HG02642 (cell line): Measurements from ENCODE around the gene POMC.
"Not testable (repeated sequence)": the region's sequence is repeated elsewhere in the genome, so short reads cannot be mapped to it uniquely, and the experiment has no call there.

Experiments used
- ATAC-seq: cut with Tn5 transposase; IDR thresholded peaks from one replicate; pipeline ENCODE4 v1.9.1; 2021; ENCODE audit warnings: mild to moderate bottlenecking; ENCODE audit not compliant: unreplicated experiment, poor library complexity

Gene POMC

DNA sequence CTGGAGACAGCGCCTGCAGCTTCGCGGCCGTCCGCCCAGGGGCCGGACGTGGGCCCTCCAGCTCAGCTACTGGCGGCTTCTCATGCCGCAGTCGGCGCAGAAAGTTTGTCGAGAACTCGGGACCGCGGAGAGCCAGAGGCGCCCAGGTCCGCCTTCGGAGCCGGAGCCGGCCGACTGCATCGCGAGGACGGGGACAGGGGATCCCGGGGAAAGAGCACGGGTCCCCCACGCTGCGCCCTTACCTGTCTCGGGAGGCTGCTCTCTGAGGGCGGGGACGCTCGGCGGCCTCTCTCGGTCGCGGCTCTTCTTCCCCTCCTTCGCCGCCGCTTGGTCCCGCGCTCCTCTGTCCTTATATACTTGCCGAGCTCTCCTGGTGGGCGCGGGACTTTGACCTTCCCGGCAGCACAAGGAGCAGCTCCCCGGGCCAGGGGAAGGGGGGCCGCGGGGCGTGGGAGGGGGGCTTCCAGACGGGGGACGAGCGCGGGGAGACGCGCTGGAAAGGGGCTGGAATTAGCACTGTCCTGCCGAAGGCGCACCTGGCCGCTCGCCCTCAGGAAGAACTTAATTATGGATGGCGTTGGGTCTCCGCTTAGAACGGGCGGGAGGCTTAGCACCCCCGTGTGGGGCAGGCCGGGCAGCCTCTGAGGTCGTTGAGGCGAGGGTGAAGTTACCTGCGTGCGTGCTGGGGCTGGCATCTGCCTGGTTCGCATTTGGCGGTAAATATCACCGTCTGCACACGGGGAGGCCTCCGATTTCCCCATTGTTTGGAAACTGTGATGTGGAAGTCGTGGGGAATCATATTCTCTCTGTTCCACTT is at the start of gene POMC:
TSS of gene POMC (minus strand) at position 325 of the 817 bp plus-strand sequence. CDS start 3,808 bp downstream, outside the sequence.
- ATAC-seq: peak; percentile 53

DNA sequence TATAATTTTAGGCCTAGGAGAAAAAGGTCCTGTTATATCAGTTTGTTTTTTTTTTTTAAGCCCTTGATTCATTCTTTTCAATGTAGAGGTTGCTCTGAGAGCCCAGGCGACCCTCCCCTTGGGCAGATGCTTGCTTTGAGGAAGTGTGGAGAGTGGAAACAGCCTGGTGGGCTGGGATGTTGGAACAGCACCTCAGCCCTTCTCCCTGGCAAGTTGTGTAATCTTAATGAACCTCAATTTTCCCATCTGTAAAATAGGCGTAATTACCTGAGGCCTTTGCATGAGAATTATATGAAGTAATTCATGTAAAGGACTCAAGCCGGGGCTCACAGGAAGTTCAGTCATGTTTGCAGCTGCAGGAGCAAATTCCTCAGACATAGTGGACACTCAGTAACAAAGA is 49.7 kb upstream of the POMC start:
- no peak for ATAC-seq

DNA sequence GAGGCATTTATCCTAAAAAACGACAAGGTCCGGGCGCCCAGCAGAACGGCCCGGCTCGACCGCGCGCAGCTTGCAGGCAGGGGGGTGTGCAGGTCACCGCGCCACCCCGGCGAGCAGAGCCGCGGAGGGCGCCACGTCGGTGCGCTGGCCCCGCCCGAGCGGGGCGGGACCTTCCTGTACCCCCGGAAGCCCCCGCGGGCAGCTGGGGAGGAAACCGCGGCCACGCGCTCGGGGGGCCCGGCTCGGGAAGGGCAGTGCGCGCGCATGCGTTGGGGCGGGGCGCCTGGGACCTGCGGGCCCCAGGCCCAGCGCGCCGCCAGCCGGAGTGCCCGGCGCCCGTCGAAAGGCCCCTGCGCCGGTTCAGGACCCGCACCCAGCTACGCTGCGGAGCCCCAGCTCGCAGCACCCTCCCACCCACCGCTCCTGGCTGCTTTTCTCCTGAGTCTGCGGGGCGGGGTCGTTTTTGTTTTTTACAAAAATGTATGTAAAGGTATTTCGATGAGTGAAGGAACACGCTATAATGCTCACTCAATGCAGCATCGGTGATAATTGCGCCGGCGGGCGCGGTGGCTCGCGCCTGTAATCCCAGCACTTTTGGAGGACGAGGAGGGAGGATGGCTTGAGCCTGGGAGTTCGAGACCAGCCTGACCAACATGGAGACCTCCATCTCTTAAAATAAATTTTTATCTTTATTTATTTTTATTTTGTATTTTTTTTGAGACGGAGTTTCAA is 47.7 kb upstream of the POMC start:
- ATAC-seq: peak; percentile 81

DNA sequence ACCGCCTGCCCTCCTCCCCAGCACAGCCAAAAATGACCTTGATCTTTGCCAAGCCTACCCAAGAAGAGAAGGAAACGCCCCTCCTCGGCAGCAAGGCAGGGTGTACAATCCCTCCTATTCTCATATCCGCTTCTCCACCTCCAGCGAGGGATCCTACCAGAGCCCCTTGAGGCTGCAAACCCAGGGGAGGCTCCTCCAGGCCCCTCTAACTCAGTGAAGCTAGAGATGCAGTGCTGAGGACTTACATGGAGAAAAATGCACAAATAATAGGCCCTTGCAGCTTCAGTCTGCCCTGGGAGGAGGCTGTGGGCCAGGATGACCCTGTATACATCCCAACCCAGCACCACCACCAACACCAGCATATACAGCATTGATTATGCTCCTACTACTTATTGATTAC is 46.9 kb upstream of the POMC start:
- ATAC-seq: no peak

DNA sequence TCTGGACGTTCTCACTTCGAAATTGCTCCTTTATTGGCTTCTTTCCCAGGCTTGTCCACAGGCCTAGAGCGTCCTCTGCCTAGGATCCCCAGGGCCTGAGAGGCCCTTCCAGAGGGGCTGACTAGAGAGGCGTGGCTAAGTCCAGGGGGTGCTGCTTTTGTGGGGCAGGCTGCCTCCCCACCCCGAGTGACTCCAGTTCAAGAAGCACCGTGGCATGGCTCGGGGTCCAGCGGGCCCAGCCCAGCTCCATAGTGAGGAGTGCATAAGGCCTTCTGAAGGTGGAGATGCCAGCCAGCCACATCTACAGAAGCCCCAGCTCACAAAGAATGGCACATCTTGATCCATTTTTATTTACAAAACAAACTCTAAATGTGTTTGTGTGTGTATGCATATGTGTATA is 44.8 kb upstream of the POMC start:
- ATAC-seq: no peak

DNA sequence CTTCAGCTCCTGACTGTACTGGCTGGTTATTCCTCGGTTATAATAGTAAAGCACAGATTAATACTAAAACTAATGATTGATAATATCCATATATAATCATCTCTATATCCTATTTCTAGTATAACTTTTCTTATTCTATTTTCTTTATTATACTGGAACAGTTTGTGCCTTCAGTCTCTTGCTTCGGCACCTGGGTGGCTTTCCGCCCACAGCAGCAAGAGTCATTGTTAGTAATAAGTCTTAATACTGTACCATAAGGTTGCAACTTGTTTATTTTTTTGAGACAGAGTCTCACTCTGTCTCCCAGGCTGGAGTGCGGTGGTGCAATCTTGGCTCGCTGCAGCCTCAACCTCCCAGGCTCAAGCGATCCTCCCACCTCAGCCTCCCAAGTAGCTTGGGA is 42.5 kb upstream of the POMC start:
- not testable (repeated sequence) for ATAC-seq

DNA sequence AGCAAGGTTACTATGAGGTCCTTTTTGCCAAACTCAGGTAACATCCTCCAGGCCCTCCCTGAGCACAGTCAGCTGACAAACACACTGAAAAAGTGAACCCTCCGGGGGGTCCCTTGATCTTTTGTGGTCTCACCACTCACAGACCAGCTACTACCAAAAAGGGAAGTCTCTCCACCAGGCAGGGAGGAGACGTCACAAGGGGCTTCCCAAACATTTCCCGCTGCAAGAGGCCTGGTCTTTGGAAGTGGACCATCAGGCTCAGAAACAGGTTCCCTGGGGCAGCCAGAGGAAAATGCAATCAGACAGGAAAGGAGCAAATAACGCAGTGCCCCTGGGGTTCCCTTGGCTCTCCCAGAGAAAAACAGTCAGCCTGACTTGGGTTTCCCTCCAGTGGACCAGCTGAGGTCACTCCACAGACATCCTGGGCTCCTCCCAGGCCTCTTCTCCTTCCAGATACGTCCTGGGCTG is 38.7 kb upstream of the POMC start:
- ATAC-seq: no peak

DNA sequence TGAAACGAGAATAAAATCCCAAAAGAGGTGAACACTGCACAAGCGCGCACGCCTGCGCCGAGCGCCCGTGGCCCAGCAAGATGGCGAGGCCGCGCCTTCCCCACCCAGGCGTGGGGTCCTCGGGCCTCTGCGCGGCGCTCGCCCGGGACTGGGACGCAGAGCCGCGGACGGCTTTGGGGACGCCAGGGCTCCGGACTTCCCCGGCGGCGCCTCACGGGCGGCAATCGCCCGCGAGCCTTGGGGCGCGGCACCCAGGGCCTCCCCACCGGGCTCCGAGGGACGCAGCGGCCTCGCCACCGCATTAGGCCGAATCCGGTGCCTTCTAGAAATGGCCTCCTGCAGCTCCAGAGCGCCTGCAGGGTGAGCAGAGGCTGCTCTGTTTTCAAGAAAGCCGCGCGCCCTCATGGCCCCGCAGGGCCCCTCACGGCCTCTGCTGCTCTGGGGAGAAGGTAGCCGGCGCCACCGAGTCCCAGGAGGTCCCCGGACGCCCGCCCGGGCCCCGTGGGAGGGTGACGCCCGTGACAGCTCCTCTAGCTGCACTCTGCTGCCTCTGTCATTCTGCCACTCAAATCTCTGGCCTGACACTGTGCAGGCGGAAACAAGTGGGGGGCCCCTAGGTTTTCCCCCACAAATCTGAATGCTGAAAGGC is 35.9 kb upstream of the POMC start:
- ATAC-seq: peak; percentile 62

DNA sequence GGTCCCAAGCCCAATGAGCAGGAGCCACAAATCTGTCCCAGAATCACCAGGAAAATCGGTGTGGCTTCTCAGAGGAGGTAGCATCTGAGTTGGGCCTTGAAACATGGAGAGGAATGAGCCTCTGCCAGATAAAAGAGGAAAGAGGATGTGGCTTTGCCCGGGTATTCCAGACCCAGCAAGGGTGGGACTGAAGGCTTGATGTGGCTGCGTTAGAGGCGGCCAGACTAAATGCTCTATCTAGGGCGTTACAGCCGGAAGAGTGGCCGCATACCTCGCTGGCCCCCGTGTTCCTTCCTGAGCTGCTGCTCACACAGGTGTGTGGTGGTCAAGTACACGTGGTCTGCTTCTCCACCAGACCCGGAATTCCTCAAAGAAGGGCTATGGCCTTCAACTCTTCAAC is 33.9 kb upstream of the POMC start:
- ATAC-seq: no peak

DNA sequence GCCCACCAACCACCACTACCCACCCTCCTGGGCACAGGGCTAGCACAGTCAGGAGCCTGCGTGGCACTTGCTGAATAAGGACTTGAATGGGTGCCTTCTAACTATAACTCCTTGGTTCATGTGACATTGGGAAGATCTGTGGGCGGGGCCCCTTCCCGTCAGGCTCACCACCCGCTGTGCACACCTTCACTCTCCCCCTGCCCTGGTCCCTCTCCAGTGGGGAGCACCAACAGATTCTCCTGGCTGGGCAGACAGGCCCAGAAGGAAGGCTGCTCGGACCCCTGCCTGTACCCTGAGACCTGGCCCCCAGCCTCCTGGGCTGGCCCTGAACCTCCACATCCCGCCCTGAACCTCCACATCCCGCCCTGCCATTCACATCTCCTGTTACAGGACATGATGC is 33.4 kb upstream of the POMC start:
- ATAC-seq: no peak

DNA sequence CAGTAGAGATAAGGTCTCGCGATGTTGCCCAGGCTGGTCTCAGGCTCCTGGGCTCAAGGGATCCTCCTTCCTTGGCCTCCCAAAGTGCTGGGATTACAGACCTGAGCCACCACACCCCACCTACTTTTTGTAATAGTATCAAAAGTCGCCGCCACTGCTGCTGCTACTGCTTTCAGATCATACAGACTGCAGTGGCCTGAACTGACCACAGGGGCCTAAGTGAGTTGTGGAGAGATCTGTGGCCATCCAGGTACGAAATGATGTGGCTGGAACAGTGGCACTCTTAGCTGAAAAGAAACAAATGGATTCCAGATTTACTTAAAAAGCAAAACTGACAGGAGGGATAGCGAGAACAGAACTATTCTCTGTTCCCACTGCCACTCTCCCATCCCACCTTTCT is 32.9 kb upstream of the POMC start:
- ATAC-seq: no peak

DNA sequence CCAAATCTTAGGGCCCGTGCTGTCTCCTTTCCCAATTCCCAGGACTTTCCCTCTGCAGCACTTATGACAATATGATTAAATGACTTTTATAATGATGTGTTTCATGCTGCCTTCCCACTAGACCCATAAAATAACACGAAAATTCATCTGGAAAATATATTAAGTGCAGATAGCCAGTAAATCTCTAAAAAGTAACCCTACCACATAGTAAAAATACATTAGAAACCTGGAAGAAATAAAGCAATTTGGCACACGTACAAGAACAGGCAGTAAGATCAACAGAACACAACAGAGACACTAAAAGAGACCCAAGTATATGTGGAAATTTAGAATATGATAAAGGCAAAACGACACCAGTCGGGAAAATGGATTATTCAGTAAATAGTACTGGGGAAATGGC is 30.2 kb upstream of the POMC start:
- ATAC-seq: no peak

DNA sequence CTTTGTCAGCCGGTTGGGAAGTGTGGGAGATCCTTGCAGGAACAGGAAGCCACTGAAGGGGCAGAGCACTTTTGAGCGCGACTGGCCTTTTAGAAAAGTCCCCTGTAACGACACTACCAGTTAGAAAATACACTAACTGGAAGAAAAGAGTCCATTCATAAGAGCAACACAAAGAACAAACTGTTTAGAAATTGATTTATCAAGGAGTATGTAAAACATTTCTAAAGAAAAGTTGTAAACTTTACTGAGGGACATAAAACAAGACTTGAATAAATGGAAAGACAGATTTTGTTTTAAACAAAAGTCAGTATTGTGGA is 29.8 kb upstream of the POMC start:
- no peak for ATAC-seq

DNA sequence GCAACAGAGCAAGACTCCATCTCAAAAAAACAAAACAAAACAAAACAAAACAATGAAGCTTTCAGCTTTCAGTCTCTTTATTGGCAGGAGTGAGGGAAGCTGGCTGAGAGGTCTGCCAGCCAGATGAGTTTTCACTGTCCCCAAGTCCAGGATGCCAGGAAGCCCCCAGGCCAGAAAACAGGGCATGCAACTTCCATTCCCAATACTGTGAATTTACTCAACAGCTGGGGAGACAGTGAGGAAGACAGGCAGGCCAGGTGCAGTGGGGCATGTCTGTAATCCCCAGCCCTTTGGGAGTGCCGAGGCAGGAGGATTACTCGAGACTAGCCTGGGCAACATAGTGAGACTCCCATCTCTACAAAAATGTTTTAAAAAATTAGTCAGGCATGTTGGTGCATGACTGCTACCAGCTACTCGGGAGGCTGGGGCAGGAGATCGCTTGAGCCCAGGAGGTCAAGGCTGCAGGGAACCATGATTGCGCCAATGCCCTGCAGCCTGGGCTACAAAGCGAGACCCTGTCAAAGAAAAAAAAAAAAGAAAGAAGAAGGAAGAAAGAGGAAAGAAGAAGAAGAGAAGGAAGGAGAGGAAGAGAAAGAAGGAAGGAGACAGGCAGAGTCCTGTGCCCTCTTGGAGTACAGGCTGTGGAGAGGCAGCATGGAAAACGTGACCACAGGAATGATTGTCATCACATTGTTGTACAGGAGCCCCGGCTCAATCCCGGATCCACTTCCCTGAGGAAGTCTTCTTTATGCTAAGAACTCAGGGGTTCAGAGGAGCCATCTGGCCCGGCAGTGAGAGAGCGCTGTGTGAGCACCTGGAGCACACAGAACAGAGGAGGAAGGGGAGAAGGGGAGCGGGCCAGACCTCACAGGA is 29.2 kb upstream of the POMC start:
- ATAC-seq: no peak

DNA sequence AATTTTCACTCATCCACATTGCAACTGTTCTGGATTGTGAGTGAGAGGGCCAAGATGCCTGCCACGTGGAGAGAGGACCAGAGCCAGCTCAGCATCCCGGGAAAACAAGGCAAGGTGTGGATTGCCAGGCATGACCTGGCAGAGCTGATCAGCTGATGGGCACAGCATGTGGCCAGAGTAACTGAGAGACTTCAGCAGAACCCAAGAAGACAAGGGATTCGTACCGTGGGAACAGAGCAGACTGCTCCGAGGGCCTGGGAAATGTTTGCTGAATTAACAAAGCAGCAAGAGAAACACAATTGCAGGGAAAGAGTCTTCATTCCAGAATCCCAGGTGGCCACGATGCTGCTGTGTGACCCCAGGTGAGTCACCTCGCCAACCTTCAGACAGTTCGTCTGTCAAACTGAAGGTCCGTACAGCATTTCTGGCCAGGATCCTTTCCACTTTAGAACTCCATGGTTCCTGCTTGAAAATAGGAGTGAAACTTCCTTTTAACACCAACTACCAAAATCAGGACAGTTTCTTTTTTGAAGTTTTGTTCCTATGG is 26.3 kb upstream of the POMC start:
- no peak for ATAC-seq

DNA sequence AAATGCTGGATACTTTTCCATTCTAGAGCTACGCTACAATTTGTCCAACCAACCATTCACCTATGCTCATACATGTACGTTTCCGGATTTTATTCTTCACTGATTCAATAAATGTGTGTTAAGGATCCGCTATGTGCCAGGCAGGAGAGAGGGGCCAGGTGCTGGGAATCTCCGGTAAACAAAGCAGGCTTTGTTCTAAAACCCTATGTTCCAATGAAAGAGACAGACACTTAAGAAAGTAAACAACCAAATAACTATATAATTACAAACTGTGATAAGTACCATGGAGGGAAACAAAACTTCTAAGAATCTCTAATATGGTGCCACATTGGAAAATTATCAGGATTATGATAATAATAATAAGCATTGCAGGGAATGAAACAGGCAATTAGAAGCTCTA is 22.2 kb upstream of the POMC start:
- ATAC-seq: no peak

DNA sequence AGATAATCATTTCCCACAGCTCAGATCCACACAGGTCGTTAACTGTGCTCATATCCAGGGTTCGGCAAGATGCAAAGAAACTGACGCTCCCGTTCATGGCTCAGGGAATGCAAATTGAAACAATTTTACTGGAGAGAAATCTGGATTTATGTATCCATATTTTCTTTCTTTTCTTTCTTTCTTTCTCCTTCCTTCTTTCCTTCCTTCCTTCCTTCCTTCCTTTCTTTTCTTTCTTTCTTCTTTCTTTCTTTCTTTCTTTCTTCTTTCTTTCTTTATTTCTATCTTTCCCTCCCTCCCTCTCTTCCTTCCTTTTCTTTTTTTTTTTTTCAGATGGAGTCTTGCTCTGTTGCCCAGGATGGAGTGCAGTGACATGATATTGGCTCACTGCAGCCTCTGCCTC is 20.0 kb upstream of the POMC start:
- ATAC-seq: no peak

DNA sequence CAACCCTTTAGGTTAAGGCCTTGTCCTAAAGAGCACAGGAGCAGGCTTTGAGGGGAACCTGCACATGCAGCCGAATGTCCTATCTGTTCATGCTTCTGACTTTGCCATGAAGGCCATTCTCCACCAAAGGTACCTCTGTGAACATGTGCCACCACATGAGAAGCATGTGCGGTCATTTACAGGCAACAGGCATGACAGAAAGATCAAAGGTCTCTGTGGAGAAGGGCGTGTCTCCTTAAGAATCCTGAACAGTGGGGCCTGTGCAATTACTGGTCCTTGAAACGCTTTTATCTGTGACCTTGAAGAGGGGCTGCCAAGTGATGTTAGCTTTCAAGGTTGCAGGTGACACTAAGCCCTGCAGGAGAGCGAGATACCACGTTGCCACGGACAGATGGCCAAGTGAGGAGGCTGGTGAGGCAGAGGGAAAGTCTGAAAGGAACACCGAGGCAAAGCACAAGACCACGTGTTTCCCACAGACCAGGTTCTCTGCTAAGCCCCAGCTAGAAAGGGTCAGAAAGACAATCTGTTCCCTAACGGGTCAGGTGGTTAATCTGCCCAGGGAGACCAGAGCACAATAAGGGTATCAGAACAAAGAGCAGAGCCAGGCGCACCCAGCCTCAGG is 19.5 kb upstream of the POMC start:
- no peak for ATAC-seq

DNA sequence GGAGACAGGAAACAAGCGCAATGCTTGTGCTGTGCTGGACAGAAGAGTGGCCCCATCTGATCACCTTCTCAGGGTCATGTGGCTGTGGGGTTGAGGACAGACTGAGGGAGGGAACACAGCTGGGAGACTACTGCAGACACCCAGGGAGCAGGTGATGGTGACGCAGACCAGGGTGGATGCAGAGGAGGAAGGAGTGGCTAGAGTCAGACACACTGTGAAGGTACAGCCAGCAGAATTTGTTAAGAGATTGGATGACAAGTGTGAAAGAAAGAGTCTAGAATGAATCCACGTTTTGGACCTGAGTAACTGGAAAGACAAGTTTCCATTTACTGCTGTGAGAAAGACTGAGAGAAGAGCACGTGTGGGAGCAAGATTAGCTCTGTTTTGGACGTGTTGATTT is 15.9 kb upstream of the POMC start:
- ATAC-seq: no peak

DNA sequence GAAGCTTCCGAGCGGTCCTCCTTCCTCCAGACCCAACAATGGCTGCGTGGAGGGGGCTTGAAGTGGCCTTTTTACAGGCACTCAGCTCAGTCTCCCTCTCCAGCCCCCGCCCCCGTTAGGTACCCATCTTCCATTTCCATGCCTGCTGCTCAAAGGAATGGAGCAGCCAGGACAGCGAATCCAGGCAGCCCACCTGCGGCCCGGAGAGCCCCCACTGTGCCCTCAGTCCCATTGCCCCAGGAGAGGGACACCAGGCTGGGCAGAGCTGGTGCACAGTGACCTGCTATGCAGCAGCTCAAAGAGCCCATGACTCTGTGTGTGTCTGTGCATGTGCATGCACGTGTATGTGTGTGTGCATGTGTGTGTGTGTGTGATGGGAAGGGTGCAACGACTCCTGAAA is 10.6 kb upstream of the POMC start:
- no peak for ATAC-seq
